Measurements from ENCODE around the gene SLC6A5.

DNA sequence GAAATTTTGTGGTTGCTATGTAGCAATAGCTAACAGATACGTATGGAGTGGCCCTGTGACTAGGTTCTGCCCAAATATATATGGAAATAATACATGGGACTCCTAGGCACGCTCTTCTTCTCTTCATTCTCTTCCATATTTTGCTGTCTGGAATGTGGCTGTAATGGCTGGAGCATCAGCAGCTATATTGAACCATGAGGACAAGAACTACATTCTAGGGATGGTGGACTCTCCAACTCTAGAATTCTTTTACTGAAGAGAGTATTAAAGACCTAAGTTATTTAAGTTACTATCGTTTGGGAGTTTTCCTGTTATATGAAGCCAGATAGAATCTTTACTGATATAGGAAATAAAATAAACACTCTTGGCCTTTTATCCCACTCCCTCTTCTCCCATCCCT, 62.4 kb downstream of the SLC6A5 start:
- TF ChIP-seq, protein P1, sequence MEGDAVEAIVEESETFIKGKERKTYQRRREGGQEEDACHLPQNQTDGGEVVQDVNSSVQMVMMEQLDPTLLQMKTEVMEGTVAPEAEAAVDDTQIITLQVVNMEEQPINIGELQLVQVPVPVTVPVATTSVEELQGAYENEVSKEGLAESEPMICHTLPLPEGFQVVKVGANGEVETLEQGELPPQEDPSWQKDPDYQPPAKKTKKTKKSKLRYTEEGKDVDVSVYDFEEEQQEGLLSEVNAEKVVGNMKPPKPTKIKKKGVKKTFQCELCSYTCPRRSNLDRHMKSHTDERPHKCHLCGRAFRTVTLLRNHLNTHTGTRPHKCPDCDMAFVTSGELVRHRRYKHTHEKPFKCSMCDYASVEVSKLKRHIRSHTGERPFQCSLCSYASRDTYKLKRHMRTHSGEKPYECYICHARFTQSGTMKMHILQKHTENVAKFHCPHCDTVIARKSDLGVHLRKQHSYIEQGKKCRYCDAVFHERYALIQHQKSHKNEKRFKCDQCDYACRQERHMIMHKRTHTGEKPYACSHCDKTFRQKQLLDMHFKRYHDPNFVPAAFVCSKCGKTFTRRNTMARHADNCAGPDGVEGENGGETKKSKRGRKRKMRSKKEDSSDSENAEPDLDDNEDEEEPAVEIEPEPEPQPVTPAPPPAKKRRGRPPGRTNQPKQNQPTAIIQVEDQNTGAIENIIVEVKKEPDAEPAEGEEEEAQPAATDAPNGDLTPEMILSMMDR (IDR thresholded peaks at IDR 0.05), result no peak
- TF ChIP-seq POLR2A (IDR thresholded peaks at IDR 0.05), result no peak
